ENCODE results near the gene RGS21.

The RGS21 gene

GRCh38 chr1:192351550-192351949 lies 34.8 kb downstream of the RGS21 start:
- ATAC-seq (ENCODE audit: low read depth) (no peak), DNase-seq (ENCODE audit: low spot score) (no peak)
- Histone ChIP-seq H3K4me1 (ENCODE audit: insufficient read depth, poor library complexity, severe bottlenecking) (no peaks in the 10 kb centered on the region), H3K27me3 (ENCODE audit: insufficient read depth, poor library complexity, severe bottlenecking) (peaks cover 4% of the 10 kb centered on the region), H3K9me3 (ENCODE audit: severe bottlenecking) (no peaks in the 10 kb centered on the region), H3K4me3 (ENCODE audit: severe bottlenecking) (no peak overlapping the region), H3K27ac (ENCODE audit: poor library complexity, severe bottlenecking) (no peak overlapping the region), H3K36me3 (ENCODE audit: low read depth) (no peaks in the 10 kb centered on the region)
- TF ChIP-seq CTCF (IDR thresholded peaks at IDR 0.05; ENCODE audit: poor library complexity, severe bottlenecking): no peak

- TF ChIP-seq CTCF (IDR thresholded peaks at IDR 0.05; ENCODE audit: poor library complexity, severe bottlenecking): no peak
- Histone ChIP-seq H3K4me1 (ENCODE audit: insufficient read depth, poor library complexity, severe bottlenecking) (no peaks in the 10 kb centered on the region), H3K27ac (ENCODE audit: poor library complexity, severe bottlenecking) (no peak overlapping the region), H3K27me3 (ENCODE audit: insufficient read depth, poor library complexity, severe bottlenecking) (peaks cover 4% of the 10 kb centered on the region), H3K4me3 (ENCODE audit: severe bottlenecking) (no peak overlapping the region), H3K36me3 (ENCODE audit: low read depth) (no peaks in the 10 kb centered on the region), H3K9me3 (ENCODE audit: severe bottlenecking) (no peaks in the 10 kb centered on the region)
- ATAC-seq (ENCODE audit: low read depth) (no peak), DNase-seq (ENCODE audit: low spot score) (no peak)
Measured at GRCh38 chr1:192357924-192358323, 41.1 kb downstream of the RGS21 start.

- H3K4me3 ChIP-seq (ENCODE audit: severe bottlenecking): no peak overlapping the region
- ATAC-seq (ENCODE audit: low read depth) (no peak), DNase-seq (ENCODE audit: low spot score) (no peak)
- no peaks in the 10 kb centered on the region for H3K36me3 ChIP-seq (ENCODE audit: low read depth)
- H3K9me3 ChIP-seq (ENCODE audit: severe bottlenecking): no peaks in the 10 kb centered on the region
- H3K27ac ChIP-seq (ENCODE audit: poor library complexity, severe bottlenecking): no peak overlapping the region
- H3K27me3 ChIP-seq (ENCODE audit: insufficient read depth, poor library complexity, severe bottlenecking): peaks cover 4% of the 10 kb centered on the region
- TF ChIP-seq CTCF (IDR thresholded peaks at IDR 0.05; ENCODE audit: poor library complexity, severe bottlenecking): no peak
- no peaks in the 10 kb centered on the region for H3K4me1 ChIP-seq (ENCODE audit: insufficient read depth, poor library complexity, severe bottlenecking)
Measured at GRCh38 chr1:192358402-192358801, 41.6 kb downstream of the RGS21 start.

- no peak for ATAC-seq (ENCODE audit: low read depth)
- Histone ChIP-seq H3K9me3 (ENCODE audit: severe bottlenecking) (no peaks in the 10 kb centered on the region), H3K27me3 (ENCODE audit: insufficient read depth, poor library complexity, severe bottlenecking) (peaks cover 4% of the 10 kb centered on the region), H3K4me3 (ENCODE audit: severe bottlenecking) (no peak overlapping the region), H3K36me3 (ENCODE audit: low read depth) (no peaks in the 10 kb centered on the region), H3K27ac (ENCODE audit: poor library complexity, severe bottlenecking) (no peak overlapping the region), H3K4me1 (ENCODE audit: insufficient read depth, poor library complexity, severe bottlenecking) (no peaks in the 10 kb centered on the region)
- no peak for TF ChIP-seq CTCF (IDR thresholded peaks at IDR 0.05; ENCODE audit: poor library complexity, severe bottlenecking)
- no peak for DNase-seq (ENCODE audit: low spot score)
Measured at GRCh38 chr1:192358822-192359221, 42.0 kb downstream of the RGS21 start.

GRCh38 chr1:192363177-192363576 lies 46.4 kb downstream of the RGS21 start:
- no peak for TF ChIP-seq CTCF (IDR thresholded peaks at IDR 0.05; ENCODE audit: poor library complexity, severe bottlenecking)
- DNase-seq (ENCODE audit: low spot score) (no peak), ATAC-seq (ENCODE audit: low read depth) (no peak)
- H3K27me3 ChIP-seq (ENCODE audit: insufficient read depth, poor library complexity, severe bottlenecking): no peaks in the 10 kb centered on the region
- no peaks in the 10 kb centered on the region for H3K4me1 ChIP-seq (ENCODE audit: insufficient read depth, poor library complexity, severe bottlenecking)
- H3K36me3 ChIP-seq (ENCODE audit: low read depth): no peaks in the 10 kb centered on the region
- no peak overlapping the region for H3K27ac ChIP-seq (ENCODE audit: poor library complexity, severe bottlenecking)
- H3K9me3 ChIP-seq (ENCODE audit: severe bottlenecking): no peaks in the 10 kb centered on the region
- H3K4me3 ChIP-seq (ENCODE audit: severe bottlenecking): no peak overlapping the region

Data from RWPE2 (cell line).